ENCODE measurements around the gene TTC39A. TPM values are rescaled to one million over a fixed set of nuclear protein-coding genes. Genes with fewer than 3 reads are reported as not detected.

Gene TTC39A
- polyA plus RNA-seq, 4 donors, result 6.5 to 12.1 (median 8.0) TPM

DNA sequence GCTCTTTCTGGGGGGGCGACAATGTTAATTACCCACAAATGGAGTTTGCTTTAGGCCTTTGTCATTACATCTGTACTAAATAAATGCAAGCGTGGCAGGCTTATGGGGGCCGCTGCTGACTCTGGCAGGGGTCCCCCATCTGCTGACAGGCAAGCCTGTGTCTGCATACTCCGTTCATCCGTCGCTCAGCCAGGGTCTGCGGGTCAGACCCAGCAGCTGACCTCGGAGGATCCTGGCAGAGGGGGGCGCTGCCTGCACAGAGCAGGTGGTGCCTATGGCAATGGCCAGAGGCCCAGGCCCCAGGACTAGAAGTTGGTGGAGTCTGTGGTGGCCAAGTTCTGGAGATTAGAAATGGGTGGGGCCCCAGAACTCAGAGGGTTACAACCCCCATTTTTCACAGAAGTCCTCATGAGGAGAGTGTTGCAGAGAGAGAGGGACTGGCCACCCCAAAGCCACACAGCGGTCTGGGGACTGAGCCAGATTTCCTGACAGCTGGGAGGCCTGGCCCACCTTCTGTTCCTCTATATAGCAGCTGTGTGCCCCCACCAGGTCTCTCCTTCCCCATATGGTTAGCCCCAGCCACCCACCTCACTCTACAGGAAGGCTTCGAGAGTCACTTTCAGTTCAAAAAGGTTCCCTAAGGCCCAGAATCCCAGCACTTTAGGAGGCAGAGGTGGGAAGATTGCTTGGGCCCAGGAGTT lies 31.0 kb downstream of the TTC39A start:
- no peak for DNase-seq (ENCODE audit: low read depth in 4 of 4, low spot score in 3 of 4)

- no peak for DNase-seq (ENCODE audit: low read depth in 4 of 4, low spot score in 3 of 4)
These were observed 32.0 kb downstream of the TTC39A start for GRCh38 chr1:51298322-51298705.

GRCh38 chr1:51297401-51298321 lies 32.7 kb downstream of the TTC39A start:
- DNase-seq (ENCODE audit: low read depth in 4 of 4, low spot score in 3 of 4), result no peak

- DNase-seq (ENCODE audit: low read depth in 4 of 4, low spot score in 3 of 4), result peak; percentile 69 to 84 (median 76)
These were observed 33.7 kb downstream of the TTC39A start for GRCh38 chr1:51296383-51297357.

- DNase-seq (ENCODE audit: low read depth in 4 of 4, low spot score in 3 of 4), result no peak
These were observed 34.4 kb downstream of the TTC39A start for GRCh38 chr1:51295926-51296325.

DNA sequence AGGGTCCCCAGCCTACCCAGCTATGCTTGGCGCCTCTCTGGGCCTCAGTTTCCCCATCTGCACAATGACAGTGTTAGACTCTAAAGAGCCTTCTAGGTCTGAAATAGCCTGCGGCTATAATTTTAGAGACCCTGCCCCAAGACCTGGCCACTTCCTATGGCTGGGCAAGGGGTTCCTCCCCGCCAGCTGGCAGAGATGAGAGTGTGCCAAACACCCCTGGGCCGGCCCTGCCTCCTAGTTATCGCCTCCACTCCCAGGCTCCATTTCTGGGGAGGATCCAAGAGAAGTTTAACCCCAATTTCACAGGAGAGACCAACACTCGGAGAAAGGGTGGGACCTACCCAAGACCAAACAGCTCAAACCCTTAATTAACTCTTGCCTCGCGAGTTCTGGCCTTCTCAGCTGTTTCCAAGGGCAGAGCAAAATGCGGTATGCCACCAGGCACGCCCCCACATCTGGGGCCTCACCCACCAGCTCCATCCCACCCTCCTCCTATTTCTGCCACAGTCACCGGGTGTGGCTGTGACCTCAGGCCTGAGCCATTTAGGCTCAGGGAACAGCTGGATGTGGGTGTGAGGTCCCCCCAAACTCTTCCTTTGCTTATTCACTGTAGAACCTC lies 35.7 kb downstream of the TTC39A start:
- DNase-seq (ENCODE audit: low read depth in 4 of 4, low spot score in 3 of 4), result no peak

DNA sequence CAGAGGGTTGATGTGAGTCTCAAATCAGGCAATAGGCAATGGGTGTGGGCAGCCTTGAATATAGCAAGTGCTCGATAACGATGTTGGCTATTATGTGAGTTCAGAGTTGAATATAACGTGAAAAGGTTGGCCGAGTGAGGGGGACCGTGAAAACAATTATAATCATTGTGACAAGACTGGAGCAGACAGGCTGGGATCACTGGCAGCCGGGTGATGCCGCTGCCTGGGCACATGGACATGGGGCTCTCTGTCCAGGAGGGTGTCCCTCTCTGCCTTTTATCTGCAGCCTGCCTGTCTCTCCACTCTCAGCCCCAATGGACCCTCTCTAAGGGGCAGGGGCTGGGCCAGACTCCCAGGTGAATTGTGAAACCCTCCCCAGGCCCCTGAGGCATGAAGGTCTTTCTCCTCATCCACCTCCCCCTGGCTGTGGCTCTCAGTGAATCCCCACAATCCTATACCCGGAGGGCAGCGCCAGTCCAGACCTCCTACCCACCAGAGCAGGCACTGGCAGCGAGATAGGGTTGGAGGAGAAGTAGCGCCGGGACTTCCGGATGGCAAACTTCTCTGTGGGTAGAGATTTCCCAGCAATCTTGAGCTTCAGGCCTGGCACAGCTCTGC lies 36.4 kb downstream of the TTC39A start:
- no peak for DNase-seq (ENCODE audit: low read depth in 4 of 4, low spot score in 3 of 4)

- no peak for DNase-seq (ENCODE audit: low read depth in 4 of 4, low spot score in 3 of 4)
These were observed 39.9 kb downstream of the TTC39A start for GRCh38 chr1:51290489-51290847.

GRCh38 chr1:51289676-51290488 lies 40.5 kb downstream of the TTC39A start:
- no peak for DNase-seq (ENCODE audit: low read depth in 4 of 4, low spot score in 3 of 4)

DNA sequence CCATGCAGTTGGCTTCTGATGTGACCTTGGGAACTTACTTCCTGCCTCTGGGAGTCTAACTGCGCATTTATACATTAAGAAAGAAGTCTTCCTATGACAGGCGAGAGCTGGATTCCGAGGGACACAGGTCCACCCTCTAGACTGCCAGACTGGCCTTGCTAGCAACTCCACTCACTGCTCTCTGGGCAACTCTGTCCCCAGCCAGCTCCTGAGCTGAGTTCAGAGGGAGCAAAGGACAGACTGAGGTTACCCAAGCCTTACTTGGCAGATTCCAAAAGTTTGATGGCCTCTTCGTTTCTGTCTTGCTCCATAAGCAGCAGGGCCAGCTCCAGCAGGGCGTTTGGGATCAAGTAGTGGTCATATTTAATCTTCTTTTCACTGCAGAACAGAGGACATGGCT lies 41.8 kb downstream of the TTC39A start:
- no peak for DNase-seq (ENCODE audit: low read depth in 4 of 4, low spot score in 3 of 4)

GRCh38 chr1:51287966-51288365 lies 42.4 kb downstream of the TTC39A start:
- DNase-seq (ENCODE audit: low read depth in 4 of 4, low spot score in 3 of 4), result no peak

DNA sequence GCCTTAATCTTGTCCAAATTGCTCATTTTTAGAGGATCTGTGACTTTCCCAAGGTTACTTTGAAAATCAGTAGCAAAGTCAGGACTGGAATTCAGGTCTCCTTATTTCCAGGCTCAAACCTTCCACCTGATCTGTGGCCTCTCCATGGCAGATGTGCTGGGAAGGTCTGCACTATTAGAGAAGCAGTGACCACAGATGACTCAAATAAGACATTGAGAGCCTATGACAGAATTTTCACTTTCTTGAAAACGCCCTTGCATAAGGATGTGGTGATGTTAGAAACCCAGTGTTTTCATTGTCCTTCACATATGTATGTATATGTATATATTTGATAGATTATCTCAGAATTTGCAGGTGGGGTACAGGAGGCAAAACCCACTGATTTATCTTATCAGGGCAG lies 45.3 kb downstream of the TTC39A start:
- no peak for DNase-seq (ENCODE audit: low read depth in 4 of 4, low spot score in 3 of 4)

DNA sequence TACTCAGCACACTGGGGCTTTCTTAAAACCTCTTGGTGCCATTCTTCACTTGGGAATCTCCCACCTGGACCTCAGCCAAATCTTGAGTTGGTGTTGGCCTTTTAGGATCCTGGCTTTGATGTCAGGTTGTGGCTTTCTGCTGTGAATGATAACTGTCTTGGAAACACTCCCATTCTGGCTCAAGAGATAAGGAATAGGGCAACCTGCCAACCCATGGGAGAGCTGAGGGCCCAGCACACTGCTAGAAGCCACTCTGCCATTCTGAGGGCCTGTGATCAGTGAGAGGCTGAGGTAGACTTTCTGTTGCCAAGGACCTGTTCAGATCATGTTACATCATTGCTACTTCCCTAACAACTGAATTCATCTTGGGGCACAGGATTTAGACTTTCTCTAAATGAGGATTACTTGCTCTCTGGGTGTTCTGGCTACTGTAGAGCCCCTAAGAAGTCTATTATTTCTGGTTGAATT lies 45.8 kb downstream of the TTC39A start:
- no peak for DNase-seq (ENCODE audit: low read depth in 4 of 4, low spot score in 3 of 4)

GRCh38 chr1:51283979-51284378 lies 46.4 kb downstream of the TTC39A start:
- DNase-seq (ENCODE audit: low read depth in 4 of 4, low spot score in 3 of 4), result no peak

- DNase-seq (ENCODE audit: low read depth in 4 of 4, low spot score in 3 of 4), result no peak
These were observed 47.8 kb downstream of the TTC39A start for GRCh38 chr1:51282605-51283004.

DNA sequence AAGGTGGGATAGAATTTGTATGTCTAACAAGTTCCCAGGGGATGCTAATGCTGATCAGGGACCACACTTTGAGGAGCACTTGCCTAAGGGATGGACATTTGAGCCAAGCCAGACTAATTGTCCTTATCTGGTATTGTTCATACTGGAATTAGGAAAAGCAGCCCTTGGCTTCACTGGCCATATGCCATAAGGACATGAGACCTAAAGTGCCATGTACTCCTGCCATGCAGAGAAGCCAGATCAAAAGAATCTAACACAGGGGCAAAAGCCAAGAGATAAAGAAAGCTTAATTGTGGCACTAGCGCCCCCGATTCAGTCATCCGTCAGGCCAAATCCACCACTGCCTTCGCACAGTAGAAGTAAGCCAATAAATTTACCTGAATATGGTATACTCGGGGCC lies 48.6 kb downstream of the TTC39A start:
- no peak for DNase-seq (ENCODE audit: low read depth in 4 of 4, low spot score in 3 of 4)

- no peak for DNase-seq (ENCODE audit: low read depth in 4 of 4, low spot score in 3 of 4)
These were observed 49.9 kb downstream of the TTC39A start for GRCh38 chr1:51280321-51280978.

GRCh38 chr1:51276286-51276685 lies 54.1 kb downstream of the TTC39A start:
- no peak for DNase-seq (ENCODE audit: low read depth in 4 of 4, low spot score in 3 of 4)
